Sigmoid colon (tissue), 7 donors: ENCODE data around the gene SPHK2. TPM values are rescaled to one million over a fixed set of nuclear protein-coding genes. Genes with fewer than 3 reads are reported as not detected.
A peak's percentile ranks its signal among the peaks of the same experiment; 100 is the strongest.

Source experiments
- DNase-seq: peaks from one replicate; pipeline ENCODE4 v3.0.0-alpha.2; 2019
- H3K27ac ChIP-seq, 4 donors: fragments of 200-600 bp; sonication (generic); one replicate each; pipeline ENCODE4 v1.5.1; 2016 to 2019; ENCODE audit warnings: mild to moderate bottlenecking in 1 of 4
- H3K27me3 ChIP-seq, 3 donors: fragments of 200-600 bp; sonication (generic); one replicate each; pipeline ENCODE4 v1.5.1; 2019; ENCODE audit warnings: mild to moderate bottlenecking in 1 of 3
- H3K36me3 ChIP-seq, 4 donors: fragments of 200-600 bp; sonication (generic); one replicate each; pipeline ENCODE4 v1.5.1; 2016 to 2019
- H3K4me1 ChIP-seq, 4 donors: fragments of 200-600 bp; sonication (generic); one replicate each; pipeline ENCODE4 v1.5.1; 2017 to 2019
- H3K4me3 ChIP-seq, 4 donors: fragments of 200-600 bp; sonication (generic); one replicate each; pipeline ENCODE4 v1.5.1; 2017 to 2019; ENCODE audit warnings: mild to moderate bottlenecking in 2 of 4, moderate library complexity in 1 of 4
- H3K9me3 ChIP-seq, 4 donors: fragments of 200-600 bp in 3 of 4; sonication (generic) in 3 of 4; one replicate each; pipeline versions ENCODE4 v1.5.1 to v1.6.1; 2013 to 2019
- EP300 ChIP-seq, 4 donors: sonication (generic); formaldehyde crosslinking; IDR thresholded peaks; one replicate each; pipeline ENCODE4 v1.6.1; 2017; ENCODE audit warnings: antibody characterized with exemption in 4 of 4
- POLR2A ChIP-seq, 2 donors: fragments of 450-650 bp; IDR thresholded peaks; one replicate each; pipeline ENCODE4 v1.6.1; 2016; ENCODE audit warnings: antibody characterized with exemption in 2 of 2, mild to moderate bottlenecking in 2 of 2, moderate library complexity in 2 of 2
- POLR2AphosphoS5 ChIP-seq, 4 donors: sonication (generic); formaldehyde crosslinking; IDR thresholded peaks; one replicate each; pipeline ENCODE4 v1.6.1; 2017; ENCODE audit warnings: antibody characterized with exemption in 4 of 4
- WGBS, 2 donors: extraction: QIAGEN DNeasy Blood & Tissue Kit; methylation state at CpG; one replicate each; pipeline ENCODE4 v1.1.7; 2013; 5-methylcytosine and 5-hydroxymethylcytosine counted together
- intact Hi-C: fragments of 100-400 bp; cut with DNase I; formaldehyde crosslinking; loops from one replicate; pipeline ENCODE4 v1.15.1; 2023
- polyA plus RNA-seq, 3 donors: library from polyadenylated mRNA; stranded (reverse); fragments of 200-250 nt; gene quantifications; one replicate each; pipeline ENCODE4 v1.2.3, GENCODE V29; 2013
- total RNA-seq, 4 donors: library from RNA; depleted of rRNA; stranded (reverse); fragments of >200 nt; gene quantifications; one replicate each; pipeline ENCODE4 v1.1.0, GENCODE V29; 2016
- TF ChIP-seq, protein P1 (sequence below), 4 experiments: fragments of 450-650 bp in 3 of 4; fragments of 200-600 bp in 1 of 4; IDR thresholded peaks; one replicate each; pipeline ENCODE4 v1.5.1; 2016 to 2019; ENCODE audit warnings: antibody characterized with exemption in 4 of 4, mild to moderate bottlenecking in 3 of 4, moderate library complexity in 2 of 4
- donor health status: healthy with polysubstance abuse.
- donor health status: Bipolar disorder and iron deficiency.
- donor health status: healthy.

SPHK2 gene
- total and polyA plus RNA-seq, 7 donors = 10.0 to 45.6 (median 16.9) TPM

DNA sequence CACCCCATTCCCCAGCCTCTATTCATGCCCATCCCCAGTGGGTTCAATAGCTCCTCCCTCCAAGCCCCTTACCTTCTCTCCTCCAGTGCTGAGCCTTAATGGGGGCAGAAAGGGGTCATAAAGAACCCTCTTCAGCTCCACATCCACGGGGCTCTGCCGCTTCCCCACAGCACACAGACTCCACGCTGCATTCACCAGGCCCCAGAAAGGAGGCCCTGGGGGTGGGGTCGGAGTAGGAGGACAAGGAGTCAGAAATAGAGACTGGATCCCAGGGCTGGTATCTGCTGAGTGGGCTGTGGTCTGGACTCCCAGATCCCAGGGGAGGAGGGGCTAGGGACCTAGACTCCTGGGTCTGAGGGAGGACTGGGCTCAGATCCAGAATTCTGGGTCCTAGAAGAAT is 25.0 kb downstream of the SPHK2 start:
- TF ChIP-seq EP300 (IDR thresholded peaks at IDR 0.05) = no peak
- no peak for TF ChIP-seq POLR2A (IDR thresholded peaks at IDR 0.05)
- no peak for TF ChIP-seq POLR2AphosphoS5 (IDR thresholded peaks at IDR 0.05)
- TF ChIP-seq, protein P1, sequence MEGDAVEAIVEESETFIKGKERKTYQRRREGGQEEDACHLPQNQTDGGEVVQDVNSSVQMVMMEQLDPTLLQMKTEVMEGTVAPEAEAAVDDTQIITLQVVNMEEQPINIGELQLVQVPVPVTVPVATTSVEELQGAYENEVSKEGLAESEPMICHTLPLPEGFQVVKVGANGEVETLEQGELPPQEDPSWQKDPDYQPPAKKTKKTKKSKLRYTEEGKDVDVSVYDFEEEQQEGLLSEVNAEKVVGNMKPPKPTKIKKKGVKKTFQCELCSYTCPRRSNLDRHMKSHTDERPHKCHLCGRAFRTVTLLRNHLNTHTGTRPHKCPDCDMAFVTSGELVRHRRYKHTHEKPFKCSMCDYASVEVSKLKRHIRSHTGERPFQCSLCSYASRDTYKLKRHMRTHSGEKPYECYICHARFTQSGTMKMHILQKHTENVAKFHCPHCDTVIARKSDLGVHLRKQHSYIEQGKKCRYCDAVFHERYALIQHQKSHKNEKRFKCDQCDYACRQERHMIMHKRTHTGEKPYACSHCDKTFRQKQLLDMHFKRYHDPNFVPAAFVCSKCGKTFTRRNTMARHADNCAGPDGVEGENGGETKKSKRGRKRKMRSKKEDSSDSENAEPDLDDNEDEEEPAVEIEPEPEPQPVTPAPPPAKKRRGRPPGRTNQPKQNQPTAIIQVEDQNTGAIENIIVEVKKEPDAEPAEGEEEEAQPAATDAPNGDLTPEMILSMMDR (IDR thresholded peaks at IDR 0.05) = no peak
- no peak for DNase-seq
- Histone ChIP-seq H3K27me3 (no peaks in the 10 kb centered on the region), H3K9me3 (no peaks in the 10 kb centered on the region), H3K27ac (peak overlapping the region in 3 of 4 donors; percentile 88 to 94 (median 92)), H3K4me1 (peaks cover 0 to 25% (median 20%) of the 10 kb centered on the region in 4 donors), H3K36me3 (no peaks in the 10 kb centered on the region), H3K4me3 (peak overlapping the region in 3 of 4 donors; percentile 48 to 63 (median 58))
- intact Hi-C loops = no loop called here
- 70 to 75% methylated on average over 4 of the region's 4 CpGs for WGBS, 2 donors

DNA sequence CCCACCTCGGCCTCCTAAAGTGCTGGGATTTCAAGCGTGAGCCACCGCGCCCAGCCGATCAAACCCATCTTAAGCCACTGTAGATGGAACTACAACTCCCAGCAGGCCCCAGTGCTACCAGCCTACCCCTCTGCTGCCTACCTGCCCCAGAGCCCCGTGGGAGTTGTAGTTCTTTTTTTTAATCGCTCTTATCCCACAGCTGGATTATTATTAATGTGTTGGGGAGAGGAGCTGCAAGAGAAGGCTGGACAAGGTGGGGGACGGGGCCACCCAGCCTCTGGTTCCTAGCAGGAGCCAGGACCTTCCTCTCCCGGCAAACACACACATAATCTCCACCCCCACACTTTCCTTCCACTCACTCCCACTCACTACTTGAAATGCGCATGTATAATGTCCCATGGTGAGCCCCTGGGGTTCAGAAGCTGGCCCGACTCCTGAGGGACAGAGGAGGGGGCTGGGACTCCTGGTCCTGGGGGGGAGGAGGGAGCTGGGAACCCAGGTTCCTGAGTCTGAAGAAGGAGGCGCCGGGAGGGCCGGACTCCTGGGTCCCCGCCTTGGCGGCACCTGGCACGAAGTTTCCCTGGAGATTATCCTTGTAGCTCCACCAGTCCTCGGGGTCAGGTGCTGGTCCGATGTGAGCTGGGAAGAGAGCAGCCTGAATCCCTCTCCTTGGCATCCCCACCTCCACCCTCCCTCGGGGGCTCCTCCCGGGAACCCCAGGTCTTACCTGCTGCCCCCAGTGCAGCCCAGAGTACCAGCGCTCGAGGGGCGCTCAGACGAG is 25.7 kb downstream of the SPHK2 start:
- TF ChIP-seq POLR2A (IDR thresholded peaks at IDR 0.05) (no peak), EP300 (IDR thresholded peaks at IDR 0.05) (no peak), POLR2AphosphoS5 (IDR thresholded peaks at IDR 0.05) (peak in 2 of 4 donors; percentile 19 to 49)
- TF ChIP-seq, protein P1 (IDR thresholded peaks at IDR 0.05) = no peak
- Histone ChIP-seq H3K9me3 (no peaks in the 10 kb centered on the region), H3K36me3 (no peaks in the 10 kb centered on the region), H3K27me3 (no peaks in the 10 kb centered on the region), H3K4me1 (peaks cover 0 to 22% (median 20%) of the 10 kb centered on the region in 4 donors), H3K27ac (peak overlapping the region; percentile 88 to 94 (median 92)), H3K4me3 (peak overlapping the region; percentile 48 to 63 (median 58))
- 4 to 10% methylated on average over 25 of the region's 25 CpGs for WGBS, 2 donors
- intact Hi-C loops = loop anchor here (5.0 kb wide), 1 partner anchor 192 kb away; the partner anchor contains the start of gene HSD17B14
- peak; percentile 93 for DNase-seq

DNA sequence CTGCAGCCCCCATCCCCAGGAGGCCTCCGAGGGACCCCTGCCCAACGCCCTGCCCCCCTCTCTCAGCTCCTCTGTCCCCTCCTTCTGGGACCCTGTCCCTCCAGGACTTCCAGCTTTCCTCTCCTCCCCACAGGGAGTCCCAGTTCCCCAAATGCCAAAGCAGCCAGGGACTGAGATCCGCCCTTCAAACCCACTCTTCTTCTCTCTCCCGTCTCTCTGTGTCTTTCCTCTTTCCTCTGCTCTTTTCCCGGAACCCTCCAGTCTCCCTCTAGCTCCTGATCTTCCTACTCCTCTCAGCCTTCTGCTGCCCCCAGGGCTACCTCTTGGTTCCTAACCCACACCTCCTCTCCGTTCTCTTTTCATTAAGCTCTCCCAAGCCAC is 26.3 kb downstream of the SPHK2 start:
- intact Hi-C loops = loop anchor here (5.0 kb wide), 1 partner anchor 192 kb away; the partner anchor contains the start of gene HSD17B14
- peak overlapping the region; percentile 48 to 63 (median 58) for H3K4me3 ChIP-seq
- H3K9me3 ChIP-seq = no peaks in the 10 kb centered on the region
- H3K36me3 ChIP-seq = no peaks in the 10 kb centered on the region
- H3K27me3 ChIP-seq = no peaks in the 10 kb centered on the region
- no peak for TF ChIP-seq EP300 (IDR thresholded peaks at IDR 0.05)
- TF ChIP-seq POLR2A (IDR thresholded peaks at IDR 0.05) = no peak
- TF ChIP-seq, protein P1 (IDR thresholded peaks at IDR 0.05) = no peak
- TF ChIP-seq POLR2AphosphoS5 (IDR thresholded peaks at IDR 0.05) = no peak
- peaks cover 0 to 22% (median 20%) of the 10 kb centered on the region in 4 donors for H3K4me1 ChIP-seq
- 1 to 2% methylated on average over 6 of the region's 6 CpGs for WGBS, 2 donors
- H3K27ac ChIP-seq = peak overlapping the region; percentile 88 to 94 (median 92)
- DNase-seq = no peak

DNA sequence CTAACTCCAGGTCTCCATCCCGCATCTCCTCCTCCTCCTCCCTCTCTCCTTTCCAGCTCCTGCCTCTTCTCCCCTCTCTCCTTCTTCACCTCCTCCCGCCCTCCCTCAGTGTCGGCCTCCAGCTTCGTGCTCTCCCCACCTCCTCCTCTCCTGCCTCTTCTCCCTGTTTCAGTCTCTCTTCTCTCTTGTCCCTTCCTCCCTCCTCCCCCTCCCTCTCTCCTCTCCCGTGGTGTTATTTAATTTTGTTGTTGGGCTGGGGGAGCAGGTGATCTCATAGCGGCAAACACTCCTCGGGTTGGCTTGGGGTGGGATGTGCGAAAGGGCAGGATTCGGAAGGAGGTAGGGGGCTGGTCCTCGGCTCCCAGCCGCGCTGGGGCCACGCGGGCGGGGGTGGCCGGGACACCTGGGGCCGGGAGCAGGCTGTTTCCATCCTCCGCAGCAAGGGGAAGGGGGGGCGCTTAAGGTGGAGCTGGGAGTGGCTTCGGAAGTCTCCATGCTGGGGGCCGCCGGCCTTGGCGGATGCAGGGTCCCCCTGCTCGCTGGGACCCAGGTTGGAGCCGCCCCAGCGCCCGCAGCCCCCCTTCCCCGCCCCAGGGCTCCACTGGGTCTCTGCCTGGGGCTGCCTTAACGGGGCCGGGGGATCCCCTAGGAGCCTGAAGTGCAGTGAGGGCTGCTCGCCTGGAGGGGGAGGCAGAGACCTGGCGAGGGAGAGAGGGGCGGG is 26.9 kb downstream of the SPHK2 start, which contains the start of gene CA11:
Gene CA11 (minus strand): TSS at position 187 of the 721 bp plus-strand sequence. CDS start 555 bp downstream, outside the sequence.
- peaks cover 0 to 22% (median 20%) of the 10 kb centered on the region in 4 donors for H3K4me1 ChIP-seq
- peak within 1 kb of the TSS; percentile 88 to 94 (median 92) for H3K27ac ChIP-seq
- H3K36me3 ChIP-seq = no peaks in the 10 kb centered on the region
- peak within 1 kb of the TSS; percentile 48 to 63 (median 58) for H3K4me3 ChIP-seq
- H3K27me3 ChIP-seq = no peaks in the 10 kb centered on the region
- 1% methylated on average over 33 of the region's 33 CpGs for WGBS, 2 donors
- intact Hi-C loops = loop anchor here (1.0 to 5.0 kb wide), 5 partner anchors 29 to 191 kb away; partner anchors contain the start of gene HSD17B14
- H3K9me3 ChIP-seq = no peaks in the 10 kb centered on the region
- DNase-seq = peak; percentile 95
- TF ChIP-seq POLR2A (IDR thresholded peaks at IDR 0.05) (peak; percentile 59 to 64), POLR2AphosphoS5 (IDR thresholded peaks at IDR 0.05) (peak; percentile 27 to 65 (median 39)), EP300 (IDR thresholded peaks at IDR 0.05) (no peak)
- TF ChIP-seq, protein P1 (IDR thresholded peaks at IDR 0.05) = peak; percentile 91 to 97 (median 93)
